Natural killer cell (primary cell): ENCODE measurements around the gene TBC1D22A. TPM values are rescaled to one million over a fixed set of nuclear protein-coding genes. Genes with fewer than 3 reads are reported as not detected.

Experiments used
- ATAC-seq, 3 donors: fragments of 150-1000 bp in 2 of 3; fragments of 200-7000 bp in 1 of 3; cut with Tn5 transposase; 1 replicate in 1 of 3; 2 replicates in 2 of 3; pipeline ENCODE4 v1.10.0; 2021; ENCODE audit warnings: mild to moderate bottlenecking in 2 of 3, moderate library complexity in 2 of 3
- DNase-seq, 2 donors: peaks; one replicate each; pipeline versions ENCODE4 v3.0.0 to v3.0.0-alpha.2; 2013 to 2021; ENCODE audit warnings: mixed read lengths in 1 of 2
- H3K27ac ChIP-seq: one replicate; pipeline ENCODE4 v1.5.1; 2013; ENCODE audit warnings: mild to moderate bottlenecking, low read length
- H3K27me3 ChIP-seq: one replicate; pipeline ENCODE4 v1.6.1; 2013; ENCODE audit warnings: low read length; ENCODE audit not compliant: control insufficient read depth, insufficient read depth
- H3K36me3 ChIP-seq: one replicate; pipeline ENCODE4 v1.6.1; 2013; ENCODE audit warnings: low read length; ENCODE audit not compliant: control insufficient read depth, insufficient read depth
- H3K4me1 ChIP-seq: one replicate; pipeline ENCODE4 v1.6.1; 2013; ENCODE audit warnings: low read length; ENCODE audit not compliant: control insufficient read depth, insufficient read depth
- H3K4me3 ChIP-seq: one replicate; pipeline ENCODE4 v1.5.1; 2013; ENCODE audit warnings: low read length
- H3K9me3 ChIP-seq: one replicate; pipeline ENCODE4 v1.6.1; 2013; ENCODE audit warnings: low read length; ENCODE audit not compliant: control insufficient read depth, insufficient read depth
- H3K27ac Mint-ChIP-seq, 2 donors: one replicate each; pipeline ENCODE4 v1.8.0; 2022; ENCODE audit warnings: mild to moderate bottlenecking in 2 of 2, mixed read lengths in 2 of 2, moderate library complexity in 1 of 2
- H3K27me3 Mint-ChIP-seq, 2 donors: one replicate each; pipeline ENCODE4 v1.8.0; 2022; ENCODE audit warnings: low read depth in 2 of 2, mixed read lengths in 2 of 2
- H3K36me3 Mint-ChIP-seq: one replicate; pipeline ENCODE4 v1.8.0; 2022; ENCODE audit warnings: mixed read lengths
- H3K4me1 Mint-ChIP-seq, 2 donors: one replicate each; pipeline ENCODE4 v1.8.0; 2022; ENCODE audit warnings: mixed read lengths in 2 of 2
- H3K4me3 Mint-ChIP-seq: one replicate; pipeline ENCODE4 v1.8.0; 2022; ENCODE audit warnings: mild to moderate bottlenecking, moderate library complexity, mixed read lengths
- H3K9me3 Mint-ChIP-seq, 2 donors: one replicate each; pipeline ENCODE4 v1.8.0; 2022; ENCODE audit warnings: mixed read lengths in 2 of 2
- WGBS: methylation state at CpG from one replicate; pipeline ENCODE4 v1.1.7; 2013; ENCODE audit warnings: missing lambda C conversion rate; ENCODE audit not compliant: insufficient coverage; 5-methylcytosine and 5-hydroxymethylcytosine counted together
- intact Hi-C: fragments of 100-400 bp; cut with micrococcal nuclease; formaldehyde crosslinking; loops from one replicate; pipeline ENCODE4 v1.14.2; 2022
- total RNA-seq, 4 donors: library from RNA; stranded (reverse); fragments of 120-200 nt in 1 of 4; gene quantifications; one replicate each; pipeline versions ENCODE4 v1.2.3 to v1.2.4, GENCODE V29; 2013 to 2022
- TF ChIP-seq, protein P1 (sequence below): fragments of 200-600 bp; IDR thresholded peaks from one replicate; pipeline ENCODE4 v1.8.0; 2022; ENCODE audit warnings: antibody characterized with exemption

Gene TBC1D22A
- total RNA-seq, 3 donors from 2014 or later (not counting 1 experiment from before 2014, with no cell fraction given) = 47.4 to 53.7 (median 53.2) TPM

DNA sequence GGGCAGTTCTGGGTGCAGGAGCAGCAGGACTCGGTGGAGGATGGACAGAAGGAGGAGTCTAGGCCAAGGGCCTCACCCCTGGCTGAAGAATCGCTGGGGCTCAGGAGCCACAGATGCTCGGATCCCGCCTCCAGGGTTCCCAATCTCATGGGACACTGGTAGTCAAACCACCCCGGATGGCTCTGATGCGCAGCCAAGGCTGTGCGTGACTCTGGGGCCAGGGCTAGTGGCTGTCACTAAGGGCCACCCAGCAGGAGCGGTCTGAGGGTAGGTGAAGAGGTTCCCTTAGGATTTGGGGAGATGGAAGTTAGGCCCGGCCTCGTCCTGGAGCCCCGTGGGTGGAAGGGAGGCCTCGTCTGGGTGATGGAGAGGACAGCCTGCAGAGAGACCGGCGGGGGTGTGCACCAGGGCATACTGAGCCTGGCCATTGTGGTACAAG, 300.6 kb downstream of the TBC1D22A start:
- H3K9me3 Mint-ChIP-seq = no peaks in the 10 kb centered on the region
- H3K27me3 ChIP-seq = no peaks in the 10 kb centered on the region
- TF ChIP-seq, protein P1, sequence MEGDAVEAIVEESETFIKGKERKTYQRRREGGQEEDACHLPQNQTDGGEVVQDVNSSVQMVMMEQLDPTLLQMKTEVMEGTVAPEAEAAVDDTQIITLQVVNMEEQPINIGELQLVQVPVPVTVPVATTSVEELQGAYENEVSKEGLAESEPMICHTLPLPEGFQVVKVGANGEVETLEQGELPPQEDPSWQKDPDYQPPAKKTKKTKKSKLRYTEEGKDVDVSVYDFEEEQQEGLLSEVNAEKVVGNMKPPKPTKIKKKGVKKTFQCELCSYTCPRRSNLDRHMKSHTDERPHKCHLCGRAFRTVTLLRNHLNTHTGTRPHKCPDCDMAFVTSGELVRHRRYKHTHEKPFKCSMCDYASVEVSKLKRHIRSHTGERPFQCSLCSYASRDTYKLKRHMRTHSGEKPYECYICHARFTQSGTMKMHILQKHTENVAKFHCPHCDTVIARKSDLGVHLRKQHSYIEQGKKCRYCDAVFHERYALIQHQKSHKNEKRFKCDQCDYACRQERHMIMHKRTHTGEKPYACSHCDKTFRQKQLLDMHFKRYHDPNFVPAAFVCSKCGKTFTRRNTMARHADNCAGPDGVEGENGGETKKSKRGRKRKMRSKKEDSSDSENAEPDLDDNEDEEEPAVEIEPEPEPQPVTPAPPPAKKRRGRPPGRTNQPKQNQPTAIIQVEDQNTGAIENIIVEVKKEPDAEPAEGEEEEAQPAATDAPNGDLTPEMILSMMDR = no peak
- intact Hi-C loops = no loop called here
- ATAC-seq (no peak), DNase-seq (no peak)
- 92% methylated on average over 14 of the region's 14 CpGs for WGBS
- H3K36me3 ChIP-seq = peaks cover 11% of the 10 kb centered on the region
- peaks cover 3% of the 10 kb centered on the region for H3K4me1 ChIP-seq
- H3K9me3 ChIP-seq = no peaks in the 10 kb centered on the region
- no peak overlapping the region for H3K27ac ChIP-seq
- no peaks in the 10 kb centered on the region for H3K27me3 Mint-ChIP-seq
- peaks cover 7% of the 10 kb centered on the region for H3K36me3 Mint-ChIP-seq
- H3K4me3 ChIP-seq = no peak overlapping the region
- no peak overlapping the region for H3K27ac Mint-ChIP-seq
- peaks cover 10 to 28% of the 10 kb centered on the region in 2 donors for H3K4me1 Mint-ChIP-seq
- H3K4me3 Mint-ChIP-seq = no peak overlapping the region

DNA sequence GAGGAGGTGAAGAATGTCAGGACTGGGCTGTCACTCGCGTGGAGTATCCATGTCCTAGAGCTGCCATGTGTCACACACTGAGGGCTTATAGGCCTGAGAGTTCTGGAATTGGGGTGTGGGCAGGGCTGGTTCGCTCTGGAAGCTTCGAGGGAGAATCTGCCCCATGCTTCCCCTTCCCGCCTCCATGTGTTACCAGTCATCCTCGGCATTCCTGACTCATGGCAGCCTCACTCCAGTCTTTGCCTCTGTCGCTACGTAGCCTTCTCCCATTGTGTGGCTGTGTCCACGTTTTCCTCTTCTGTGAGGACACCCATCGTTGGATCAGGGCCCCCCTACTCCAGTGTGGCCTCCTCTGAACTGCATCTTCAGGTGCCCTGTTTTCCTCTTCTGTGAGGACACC, 301.2 kb downstream of the TBC1D22A start:
- H3K27me3 ChIP-seq = no peaks in the 10 kb centered on the region
- DNase-seq (no peak), ATAC-seq (no peak)
- WGBS = 89% methylated on average over 9 of the region's 10 CpGs
- TF ChIP-seq, protein P1 = no peak
- no peaks in the 10 kb centered on the region for H3K9me3 Mint-ChIP-seq
- H3K4me1 ChIP-seq = peaks cover 4% of the 10 kb centered on the region
- H3K4me3 ChIP-seq = no peak overlapping the region
- no peaks in the 10 kb centered on the region for H3K27me3 Mint-ChIP-seq
- H3K9me3 ChIP-seq = no peaks in the 10 kb centered on the region
- intact Hi-C loops = no loop called here
- H3K36me3 Mint-ChIP-seq = peaks cover 7% of the 10 kb centered on the region
- H3K36me3 ChIP-seq = peaks cover 11% of the 10 kb centered on the region
- peaks cover 15 to 28% of the 10 kb centered on the region in 2 donors for H3K4me1 Mint-ChIP-seq
- H3K27ac ChIP-seq = no peak overlapping the region
- H3K27ac Mint-ChIP-seq = no peak overlapping the region
- H3K4me3 Mint-ChIP-seq = no peak overlapping the region

DNA sequence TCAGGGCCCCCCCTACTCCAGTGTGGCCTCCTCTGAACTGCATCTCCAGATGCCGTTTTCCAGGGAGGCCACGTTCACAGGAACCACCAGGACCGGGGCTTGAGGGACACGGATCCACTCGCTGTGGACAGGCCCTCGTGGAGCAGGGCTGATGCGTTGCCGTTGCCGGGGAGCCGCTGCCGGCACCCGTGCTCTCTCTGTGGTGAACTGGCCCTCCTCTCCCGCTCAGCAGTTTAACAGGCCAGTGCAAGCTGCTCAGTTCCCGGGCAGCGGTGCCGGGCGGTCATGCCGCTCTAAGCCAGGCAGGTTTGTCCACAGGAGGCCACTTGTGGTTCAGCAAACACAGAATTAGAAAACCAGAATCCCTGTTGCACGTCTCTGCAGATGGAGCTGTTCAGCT, 301.6 kb downstream of the TBC1D22A start:
- ATAC-seq = no peak
- intact Hi-C loops = no loop called here
- Histone ChIP-seq H3K27me3 (no peaks in the 10 kb centered on the region), H3K4me3 (no peak overlapping the region), H3K27ac (no peak overlapping the region), H3K36me3 (peaks cover 10% of the 10 kb centered on the region), H3K9me3 (no peaks in the 10 kb centered on the region), H3K4me1 (peaks cover 4% of the 10 kb centered on the region)
- no peaks in the 10 kb centered on the region for H3K9me3 Mint-ChIP-seq
- H3K36me3 Mint-ChIP-seq = peaks cover 7% of the 10 kb centered on the region
- no peaks in the 10 kb centered on the region for H3K27me3 Mint-ChIP-seq
- TF ChIP-seq, protein P1 = no peak
- DNase-seq = no peak
- H3K27ac Mint-ChIP-seq = no peak overlapping the region
- H3K4me1 Mint-ChIP-seq = peaks cover 17 to 29% of the 10 kb centered on the region in 2 donors
- WGBS = 90% methylated on average over 19 of the region's 19 CpGs
- H3K4me3 Mint-ChIP-seq = no peak overlapping the region

DNA sequence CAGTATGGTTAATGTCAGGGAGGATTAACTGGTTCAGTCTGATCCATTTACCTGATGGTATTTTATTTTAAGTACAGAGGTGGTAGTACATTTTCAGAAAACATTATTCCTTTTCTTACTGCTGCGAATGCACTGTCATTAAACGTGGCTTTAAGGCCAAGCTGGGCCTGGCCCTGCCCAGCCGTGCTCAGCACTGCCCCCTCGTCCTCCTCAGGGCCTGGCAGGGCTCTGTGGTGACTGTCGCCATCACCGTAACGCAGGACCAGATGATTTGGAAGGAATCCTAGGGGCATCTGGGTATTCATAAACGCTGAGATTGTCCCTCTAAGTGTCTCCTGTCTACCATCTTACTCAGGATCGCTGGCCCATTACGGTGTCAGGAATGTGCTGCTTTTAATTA, 302.0 kb downstream of the TBC1D22A start:
- no peak for DNase-seq
- Histone ChIP-seq H3K36me3 (peaks cover 7% of the 10 kb centered on the region), H3K9me3 (no peaks in the 10 kb centered on the region), H3K27me3 (no peaks in the 10 kb centered on the region), H3K4me1 (peaks cover 4% of the 10 kb centered on the region), H3K27ac (no peak overlapping the region), H3K4me3 (no peak overlapping the region)
- H3K4me3 Mint-ChIP-seq = no peak overlapping the region
- intact Hi-C loops = no loop called here
- no peaks in the 10 kb centered on the region for H3K27me3 Mint-ChIP-seq
- 77% methylated on average over 10 of the region's 10 CpGs for WGBS
- ATAC-seq = no peak
- H3K9me3 Mint-ChIP-seq = no peaks in the 10 kb centered on the region
- peaks cover 7% of the 10 kb centered on the region for H3K36me3 Mint-ChIP-seq
- H3K4me1 Mint-ChIP-seq = peaks cover 19 to 30% of the 10 kb centered on the region in 2 donors
- TF ChIP-seq, protein P1 = no peak
- no peak overlapping the region for H3K27ac Mint-ChIP-seq
